ENCODE data around the gene MIF4GD.

Gene MIF4GD

GRCh38 chr17:75315541-75316243 is 44.7 kb upstream of the MIF4GD start:
- no peak overlapping the region for H3K27ac ChIP-seq
- TF ChIP-seq CTCF (conservative IDR thresholded peaks at IDR 0.05) (no peak), ZFX (IDR thresholded peaks at IDR 0.05) (no peak)

DNA sequence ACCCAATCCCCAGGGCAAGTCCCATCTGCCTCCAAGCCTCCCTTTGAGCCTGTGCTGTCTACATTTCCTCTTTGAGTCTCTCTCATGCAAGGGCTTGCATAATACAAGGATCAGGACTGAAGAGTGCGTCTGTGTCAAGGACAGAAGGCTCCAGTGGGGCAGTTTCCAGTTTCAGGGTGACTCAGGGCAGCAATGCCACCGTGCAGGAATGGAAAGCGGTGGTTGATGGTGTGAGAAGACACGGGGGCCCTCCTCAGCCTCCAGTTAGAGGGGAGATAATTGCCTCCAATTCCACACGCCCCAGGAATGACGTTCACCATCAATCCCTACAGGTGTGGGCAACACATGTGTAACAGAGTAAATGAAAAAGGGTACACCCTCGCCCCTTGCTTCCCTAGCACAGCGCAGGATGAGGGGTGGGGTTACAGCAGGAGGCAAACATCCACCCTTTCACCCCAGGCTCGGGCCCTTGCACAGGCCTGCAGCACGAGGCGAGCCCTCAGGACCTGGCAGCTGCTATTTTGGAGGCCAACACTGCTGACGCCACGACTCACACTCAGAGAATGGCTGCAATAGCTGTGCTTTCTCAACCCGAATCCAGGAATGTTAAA is 43.0 kb upstream of the MIF4GD start:
- TF ChIP-seq CTCF (conservative IDR thresholded peaks at IDR 0.05) (no peak), ZFX (IDR thresholded peaks at IDR 0.05) (no peak)
- no peak overlapping the region for H3K27ac ChIP-seq

- no peak overlapping the region for H3K27ac ChIP-seq
- TF ChIP-seq CTCF (conservative IDR thresholded peaks at IDR 0.05) (no peak), ZFX (IDR thresholded peaks at IDR 0.05) (no peak)
Observed at GRCh38 chr17:75308732-75309629, 38.0 kb upstream of the MIF4GD start.

DNA sequence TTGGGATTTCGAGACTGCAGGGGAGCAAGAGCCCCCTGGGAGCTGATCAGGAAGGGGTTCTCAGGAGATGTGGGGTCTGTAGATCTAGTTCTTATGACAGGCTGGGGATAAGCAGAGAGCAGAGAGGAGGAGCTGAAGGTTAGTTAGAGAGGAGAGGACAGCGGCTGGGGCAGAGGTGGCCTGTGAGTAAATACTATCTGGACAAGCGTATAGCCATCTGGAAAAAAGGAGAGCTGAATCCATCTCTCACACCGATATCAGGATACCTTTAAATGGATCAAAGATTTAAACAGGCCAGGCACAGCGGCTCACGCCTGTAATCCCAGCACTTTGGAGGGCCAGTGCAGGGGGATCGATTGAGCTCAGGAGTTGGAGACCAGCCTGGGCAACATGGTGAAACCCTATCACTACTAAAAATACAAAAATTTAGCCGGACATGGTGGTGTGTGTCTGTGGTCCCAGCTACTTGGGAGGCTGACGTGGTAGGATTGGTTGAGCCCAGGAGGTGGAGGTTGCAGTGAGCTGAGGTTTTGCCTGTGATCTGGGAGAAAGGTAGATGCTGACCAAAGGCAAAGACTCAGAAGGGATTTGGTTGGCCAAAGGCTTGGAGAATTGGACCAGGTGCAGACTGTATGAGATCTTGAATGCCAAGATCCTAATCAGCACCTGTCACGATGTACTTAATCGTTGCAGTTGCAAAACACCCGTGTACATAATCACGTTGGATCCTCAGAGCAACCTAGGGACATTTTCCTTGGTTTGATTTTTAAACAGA is 37.1 kb upstream of the MIF4GD start:
- TF ChIP-seq ZFX (IDR thresholded peaks at IDR 0.05), result no peak
- TF ChIP-seq CTCF (conservative IDR thresholded peaks at IDR 0.05), result no peak

DNA sequence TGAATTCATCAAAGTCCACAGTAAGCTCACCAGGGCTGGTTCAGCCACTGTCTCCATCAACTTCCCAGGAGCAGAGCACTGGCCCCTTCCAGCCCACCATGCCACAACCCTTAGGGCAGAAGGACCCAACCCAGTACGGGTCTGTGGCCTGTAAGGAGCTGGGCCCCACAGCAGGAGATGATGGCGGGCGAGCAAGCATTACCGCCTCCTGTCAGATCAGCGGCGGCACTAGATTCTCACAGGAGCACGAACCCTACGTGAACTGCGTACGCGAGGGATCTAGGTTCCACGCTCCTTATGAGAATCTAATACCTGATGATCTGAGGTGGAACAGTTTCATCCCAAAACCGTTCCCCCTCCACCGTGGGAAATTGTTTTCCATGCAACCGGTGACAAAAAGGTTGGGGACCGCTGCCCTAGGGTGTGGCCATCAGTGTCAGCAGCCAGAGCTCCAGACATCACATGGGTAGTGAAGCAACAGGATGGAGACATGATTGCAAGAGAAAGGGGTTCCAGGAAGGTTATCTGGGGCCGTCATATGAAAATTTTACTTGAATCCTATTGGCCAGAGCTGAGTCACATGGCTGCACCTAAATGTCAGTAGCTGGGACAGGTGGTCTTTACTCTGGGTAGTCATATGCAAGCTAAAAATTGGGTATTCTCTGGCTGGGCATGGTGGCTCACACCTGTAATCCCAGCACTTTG is 30.6 kb upstream of the MIF4GD start:
- no peak overlapping the region for H3K27ac ChIP-seq
- TF ChIP-seq CTCF (conservative IDR thresholded peaks at IDR 0.05) (no peak), ZFX (IDR thresholded peaks at IDR 0.05) (no peak)

More for the DNA sequence above, 37.1 kb upstream of the MIF4GD start:
- H3K27ac ChIP-seq, result no peak overlapping the region

DNA sequence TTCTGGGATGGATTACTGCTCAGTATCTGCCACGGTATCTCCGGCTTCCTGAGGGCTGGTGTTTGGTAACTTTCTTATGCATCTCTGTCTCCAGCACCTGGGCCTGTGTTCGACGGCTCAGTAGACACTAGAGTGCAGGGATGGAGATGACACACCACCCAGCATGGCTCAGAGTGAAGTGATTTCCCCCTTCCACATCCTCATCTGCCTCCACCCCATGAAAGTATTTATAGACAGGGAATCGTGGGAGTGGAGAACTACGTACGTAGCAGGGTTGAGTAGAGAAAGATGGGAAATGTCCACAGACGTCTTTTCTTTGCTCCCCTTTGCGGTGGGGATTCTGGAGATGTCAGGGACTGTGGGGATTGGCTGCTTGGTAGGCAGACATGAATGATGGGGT is 30.0 kb upstream of the MIF4GD start:
- TF ChIP-seq CTCF (conservative IDR thresholded peaks at IDR 0.05), result no peak
- TF ChIP-seq ZFX (IDR thresholded peaks at IDR 0.05), result no peak
- H3K27ac ChIP-seq, result no peak overlapping the region

Data from C4-2B (cell line).